Mesendoderm (in vitro differentiated cells): ENCODE results near the gene ISG20L2.

ENCODE experiments used
- DNase-seq: peaks from one replicate; pipeline ENCODE4 v3.0.0; 2013
- H2AK5ac ChIP-seq: 2 replicates; pipeline ENCODE4 v1.6.1; 2013; ENCODE audit warnings: low read length, inconsistent platforms
- H2BK120ac ChIP-seq: 2 replicates; pipeline ENCODE4 v1.6.1; 2013; ENCODE audit warnings: low read depth, mild to moderate bottlenecking, low read length, moderate library complexity, mixed read lengths
- H2BK15ac ChIP-seq: replicated peaks from 2 replicates; pipeline ENCODE4 v1.6.1; 2013; ENCODE audit warnings: low read depth, mild to moderate bottlenecking, moderate library complexity
- H2BK5ac ChIP-seq: 2 replicates; pipeline ENCODE4 v1.6.1; 2013; ENCODE audit warnings: low read length, inconsistent platforms
- H3K18ac ChIP-seq: 2 replicates; pipeline ENCODE4 v1.6.1; 2013; ENCODE audit warnings: mild to moderate bottlenecking, low read length, mixed read lengths
- H3K23ac ChIP-seq: one replicate; pipeline ENCODE4 v1.6.1; 2013; ENCODE audit warnings: low read length
- H3K27ac ChIP-seq: 2 replicates; pipeline ENCODE4 v1.5.1; 2013; ENCODE audit warnings: low read depth, mild to moderate bottlenecking, inconsistent platforms, low read length, moderate library complexity
- H3K27me3 ChIP-seq: 2 replicates; pipeline ENCODE4 v1.6.1; 2013; ENCODE audit warnings: low read length, control low read depth, mild to moderate bottlenecking, inconsistent platforms; ENCODE audit not compliant: insufficient read depth, poor library complexity
- H3K36me3 ChIP-seq: 2 replicates; pipeline ENCODE4 v1.6.1; 2013; ENCODE audit warnings: low read length, inconsistent platforms; ENCODE audit not compliant: control insufficient read depth, insufficient read depth
- H3K4ac ChIP-seq: one replicate; pipeline ENCODE4 v1.6.1; 2013; ENCODE audit warnings: low read depth, mild to moderate bottlenecking, low read length, moderate library complexity
- H3K4me1 ChIP-seq: 2 replicates; pipeline ENCODE4 v1.6.1; 2013; ENCODE audit warnings: low read depth, low read length, inconsistent platforms; ENCODE audit not compliant: control insufficient read depth
- H3K4me2 ChIP-seq: 2 replicates; pipeline ENCODE4 v1.6.1; 2013; ENCODE audit warnings: low read length
- H3K4me3 ChIP-seq: 2 replicates; pipeline ENCODE4 v1.5.1; 2013; ENCODE audit warnings: mild to moderate bottlenecking, low read length
- H3K56ac ChIP-seq: one replicate; pipeline ENCODE4 v1.6.1; 2013; ENCODE audit warnings: low read length
- H3K79me1 ChIP-seq: 2 replicates; pipeline ENCODE4 v1.6.1; 2013; ENCODE audit warnings: low read length, inconsistent platforms
- H3K79me2 ChIP-seq: 2 replicates; pipeline ENCODE4 v1.6.1; 2013; ENCODE audit warnings: mild to moderate bottlenecking, low read length; ENCODE audit not compliant: control insufficient read depth, insufficient read depth
- H3K9ac ChIP-seq: 2 replicates; pipeline ENCODE4 v1.6.1; 2013; ENCODE audit warnings: low read length, inconsistent platforms
- H4K5ac ChIP-seq: one replicate; pipeline ENCODE4 v1.6.1; 2013; ENCODE audit warnings: low read length
- H4K8ac ChIP-seq: one replicate; pipeline ENCODE4 v1.6.1; 2013; ENCODE audit warnings: low read depth, mild to moderate bottlenecking, control low read depth, low read length, moderate library complexity
- WGBS: extraction: QIAGEN DNeasy Blood & Tissue Kit; methylation state at CpG from one replicate; pipeline ENCODE4 v1.1.7; 2013; ENCODE audit warnings: low lambda C conversion rate, missing lambda C conversion rate; ENCODE audit not compliant: insufficient coverage; ENCODE audit errors: extremely low coverage; 5-methylcytosine and 5-hydroxymethylcytosine counted together

The ISG20L2 gene

GRCh38 chr1:156721535-156721934 is 7.0 kb downstream of the ISG20L2 start:
- Histone ChIP-seq H3K36me3 (peaks cover 6% of the 10 kb centered on the region), H3K79me1 (peaks cover 24% of the 10 kb centered on the region), H3K27me3 (no peaks in the 10 kb centered on the region), H3K9ac (no peak overlapping the region), H3K4me3 (no peak overlapping the region), H2BK15ac (no peak overlapping the region), H3K27ac (no peak overlapping the region), H2AK5ac (no peak overlapping the region), H3K4me2 (no peak overlapping the region), H4K8ac (no peak overlapping the region), H3K4ac (no peak overlapping the region), H3K23ac (no peak overlapping the region), H3K56ac (no peak overlapping the region), H2BK120ac (no peak overlapping the region), H3K4me1 (peaks cover 8% of the 10 kb centered on the region), H2BK5ac (no peak overlapping the region), H3K79me2 (peaks cover 34% of the 10 kb centered on the region), H4K5ac (no peak overlapping the region), H3K18ac (no peak overlapping the region)
- WGBS = no CpG with 5 or more reads among the region's 4 CpGs
- DNase-seq = no peak

GRCh38 chr1:156721131-156721530 is 7.4 kb downstream of the ISG20L2 start:
- Histone ChIP-seq H2BK15ac (no peak overlapping the region), H3K27me3 (no peaks in the 10 kb centered on the region), H2BK120ac (no peak overlapping the region), H3K79me2 (peaks cover 30% of the 10 kb centered on the region), H3K4me1 (peaks cover 7% of the 10 kb centered on the region), H3K4ac (no peak overlapping the region), H3K9ac (no peak overlapping the region), H3K79me1 (peaks cover 23% of the 10 kb centered on the region), H3K56ac (no peak overlapping the region), H3K36me3 (peaks cover 6% of the 10 kb centered on the region), H3K4me2 (no peak overlapping the region), H3K18ac (no peak overlapping the region), H4K5ac (no peak overlapping the region), H3K4me3 (no peak overlapping the region), H2AK5ac (no peak overlapping the region), H4K8ac (no peak overlapping the region), H3K27ac (no peak overlapping the region), H3K23ac (no peak overlapping the region), H2BK5ac (no peak overlapping the region)
- WGBS = no CpG with 5 or more reads among the region's 2 CpGs
- DNase-seq = no peak

GRCh38 chr1:156717351-156717750 is 11.2 kb downstream of the ISG20L2 start:
- Histone ChIP-seq H3K4me3 (no peak overlapping the region), H3K4me1 (no peaks in the 10 kb centered on the region), H3K36me3 (peaks cover 1% of the 10 kb centered on the region), H3K56ac (no peak overlapping the region), H3K18ac (no peak overlapping the region), H3K27ac (no peak overlapping the region), H3K79me2 (no peaks in the 10 kb centered on the region), H2AK5ac (no peak overlapping the region), H2BK15ac (no peak overlapping the region), H3K4ac (no peak overlapping the region), H3K4me2 (no peak overlapping the region), H3K9ac (no peak overlapping the region), H4K8ac (no peak overlapping the region), H3K27me3 (no peaks in the 10 kb centered on the region), H2BK120ac (no peak overlapping the region), H4K5ac (no peak overlapping the region), H3K23ac (no peak overlapping the region), H3K79me1 (no peaks in the 10 kb centered on the region), H2BK5ac (no peak overlapping the region)
- WGBS = no CpG with 5 or more reads among the region's 4 CpGs
- DNase-seq = no peak

GRCh38 chr1:156714830-156715229 is 13.7 kb downstream of the ISG20L2 start:
- Histone ChIP-seq H2BK15ac (no peak overlapping the region), H3K18ac (no peak overlapping the region), H4K8ac (no peak overlapping the region), H2BK120ac (no peak overlapping the region), H4K5ac (no peak overlapping the region), H2AK5ac (no peak overlapping the region), H3K4ac (no peak overlapping the region), H3K9ac (no peak overlapping the region), H2BK5ac (no peak overlapping the region), H3K4me1 (peaks cover 6% of the 10 kb centered on the region), H3K27ac (no peak overlapping the region), H3K23ac (no peak overlapping the region), H3K36me3 (no peaks in the 10 kb centered on the region), H3K79me2 (no peaks in the 10 kb centered on the region), H3K56ac (no peak overlapping the region), H3K27me3 (no peaks in the 10 kb centered on the region), H3K79me1 (no peaks in the 10 kb centered on the region), H3K4me3 (no peak overlapping the region), H3K4me2 (no peak overlapping the region)
- WGBS = no CpG with 5 or more reads among the region's 3 CpGs
- no peak for DNase-seq

GRCh38 chr1:156712626-156713025 is 15.9 kb downstream of the ISG20L2 start:
- H4K8ac ChIP-seq = no peak overlapping the region
- no peak overlapping the region for H3K4me2 ChIP-seq
- no peak overlapping the region for H2BK5ac ChIP-seq
- H3K23ac ChIP-seq = no peak overlapping the region
- no peak overlapping the region for H3K56ac ChIP-seq
- no peak overlapping the region for H4K5ac ChIP-seq
- no peaks in the 10 kb centered on the region for H3K27me3 ChIP-seq
- H3K79me2 ChIP-seq = no peaks in the 10 kb centered on the region
- H3K4me3 ChIP-seq = no peak overlapping the region
- H3K4ac ChIP-seq = no peak overlapping the region
- no peak overlapping the region for H2AK5ac ChIP-seq
- no peak overlapping the region for H3K27ac ChIP-seq
- no peaks in the 10 kb centered on the region for H3K79me1 ChIP-seq
- no peak for DNase-seq
- WGBS = no CpG with 5 or more reads among the region's 3 CpGs
- no peak overlapping the region for H2BK15ac ChIP-seq
- no peak overlapping the region for H3K9ac ChIP-seq
- peaks cover 24% of the 10 kb centered on the region for H3K4me1 ChIP-seq
- no peak overlapping the region for H2BK120ac ChIP-seq
- H3K18ac ChIP-seq = no peak overlapping the region
- no peaks in the 10 kb centered on the region for H3K36me3 ChIP-seq

GRCh38 chr1:156711011-156711817 is 17.4 kb downstream of the ISG20L2 start:
- H3K9ac ChIP-seq = peak overlapping the region; percentile 30
- no peaks in the 10 kb centered on the region for H3K79me2 ChIP-seq
- H3K4me3 ChIP-seq = no peak overlapping the region
- H4K8ac ChIP-seq = no peak overlapping the region
- H3K4me2 ChIP-seq = no peak overlapping the region
- WGBS = no CpG with 5 or more reads among the region's 9 CpGs
- H3K56ac ChIP-seq = peak overlapping the region; percentile 79
- H3K4me1 ChIP-seq = peaks cover 30% of the 10 kb centered on the region
- H4K5ac ChIP-seq = no peak overlapping the region
- peak; percentile 62 for DNase-seq
- H3K27me3 ChIP-seq = no peaks in the 10 kb centered on the region
- H3K27ac ChIP-seq = peak overlapping the region; percentile 41
- H2BK15ac ChIP-seq = no peak overlapping the region
- no peak overlapping the region for H2BK120ac ChIP-seq
- H3K36me3 ChIP-seq = no peaks in the 10 kb centered on the region
- H2BK5ac ChIP-seq = no peak overlapping the region
- H3K18ac ChIP-seq = peak overlapping the region; percentile 11
- H3K23ac ChIP-seq = peak overlapping the region; percentile 34
- H3K79me1 ChIP-seq = no peaks in the 10 kb centered on the region
- peak overlapping the region; percentile 39 for H3K4ac ChIP-seq
- H2AK5ac ChIP-seq = no peak overlapping the region
